ENCODE results near the gene FAM177A1. TPM values are rescaled to one million over a fixed set of nuclear protein-coding genes. Genes with fewer than 3 reads are reported as not detected.

The FAM177A1 gene
- total RNA-seq, 1 experiment from 2014 or later: 46.7 TPM

DNA sequence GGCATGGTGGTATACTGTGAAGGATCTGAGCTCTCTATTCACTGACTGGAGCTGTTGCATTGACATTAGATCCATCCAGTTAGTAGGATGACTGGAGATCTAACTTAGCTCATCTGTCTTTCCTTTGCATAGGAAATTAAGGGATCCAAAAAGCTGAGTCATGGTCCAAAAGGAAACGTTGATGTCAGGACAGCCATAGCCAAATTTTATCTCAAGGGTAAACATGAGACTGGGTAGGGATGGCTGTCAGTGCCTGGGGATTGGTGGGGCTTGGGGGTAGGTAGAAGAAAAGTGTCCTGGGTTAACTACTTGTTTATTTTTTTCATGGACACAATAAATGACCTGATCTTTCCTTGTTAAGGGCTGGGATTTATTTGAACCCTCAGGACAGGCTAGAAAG lies 4.6 kb downstream of the FAM177A1 start:
- ATAC-seq (no peak), DNase-seq (ENCODE audit: low read depth, low spot score) (no peak)
- TF ChIP-seq, protein P1, sequence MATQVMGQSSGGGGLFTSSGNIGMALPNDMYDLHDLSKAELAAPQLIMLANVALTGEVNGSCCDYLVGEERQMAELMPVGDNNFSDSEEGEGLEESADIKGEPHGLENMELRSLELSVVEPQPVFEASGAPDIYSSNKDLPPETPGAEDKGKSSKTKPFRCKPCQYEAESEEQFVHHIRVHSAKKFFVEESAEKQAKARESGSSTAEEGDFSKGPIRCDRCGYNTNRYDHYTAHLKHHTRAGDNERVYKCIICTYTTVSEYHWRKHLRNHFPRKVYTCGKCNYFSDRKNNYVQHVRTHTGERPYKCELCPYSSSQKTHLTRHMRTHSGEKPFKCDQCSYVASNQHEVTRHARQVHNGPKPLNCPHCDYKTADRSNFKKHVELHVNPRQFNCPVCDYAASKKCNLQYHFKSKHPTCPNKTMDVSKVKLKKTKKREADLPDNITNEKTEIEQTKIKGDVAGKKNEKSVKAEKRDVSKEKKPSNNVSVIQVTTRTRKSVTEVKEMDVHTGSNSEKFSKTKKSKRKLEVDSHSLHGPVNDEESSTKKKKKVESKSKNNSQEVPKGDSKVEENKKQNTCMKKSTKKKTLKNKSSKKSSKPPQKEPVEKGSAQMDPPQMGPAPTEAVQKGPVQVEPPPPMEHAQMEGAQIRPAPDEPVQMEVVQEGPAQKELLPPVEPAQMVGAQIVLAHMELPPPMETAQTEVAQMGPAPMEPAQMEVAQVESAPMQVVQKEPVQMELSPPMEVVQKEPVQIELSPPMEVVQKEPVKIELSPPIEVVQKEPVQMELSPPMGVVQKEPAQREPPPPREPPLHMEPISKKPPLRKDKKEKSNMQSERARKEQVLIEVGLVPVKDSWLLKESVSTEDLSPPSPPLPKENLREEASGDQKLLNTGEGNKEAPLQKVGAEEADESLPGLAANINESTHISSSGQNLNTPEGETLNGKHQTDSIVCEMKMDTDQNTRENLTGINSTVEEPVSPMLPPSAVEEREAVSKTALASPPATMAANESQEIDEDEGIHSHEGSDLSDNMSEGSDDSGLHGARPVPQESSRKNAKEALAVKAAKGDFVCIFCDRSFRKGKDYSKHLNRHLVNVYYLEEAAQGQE (IDR thresholded peaks at IDR 0.05; ENCODE audit: insufficient read depth in 1 of 2, low read depth in 2 of 2, low read length in 1 of 2): no peak
- TF ChIP-seq, protein P2, sequence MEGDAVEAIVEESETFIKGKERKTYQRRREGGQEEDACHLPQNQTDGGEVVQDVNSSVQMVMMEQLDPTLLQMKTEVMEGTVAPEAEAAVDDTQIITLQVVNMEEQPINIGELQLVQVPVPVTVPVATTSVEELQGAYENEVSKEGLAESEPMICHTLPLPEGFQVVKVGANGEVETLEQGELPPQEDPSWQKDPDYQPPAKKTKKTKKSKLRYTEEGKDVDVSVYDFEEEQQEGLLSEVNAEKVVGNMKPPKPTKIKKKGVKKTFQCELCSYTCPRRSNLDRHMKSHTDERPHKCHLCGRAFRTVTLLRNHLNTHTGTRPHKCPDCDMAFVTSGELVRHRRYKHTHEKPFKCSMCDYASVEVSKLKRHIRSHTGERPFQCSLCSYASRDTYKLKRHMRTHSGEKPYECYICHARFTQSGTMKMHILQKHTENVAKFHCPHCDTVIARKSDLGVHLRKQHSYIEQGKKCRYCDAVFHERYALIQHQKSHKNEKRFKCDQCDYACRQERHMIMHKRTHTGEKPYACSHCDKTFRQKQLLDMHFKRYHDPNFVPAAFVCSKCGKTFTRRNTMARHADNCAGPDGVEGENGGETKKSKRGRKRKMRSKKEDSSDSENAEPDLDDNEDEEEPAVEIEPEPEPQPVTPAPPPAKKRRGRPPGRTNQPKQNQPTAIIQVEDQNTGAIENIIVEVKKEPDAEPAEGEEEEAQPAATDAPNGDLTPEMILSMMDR (IDR thresholded peaks at IDR 0.05): no peak
- TF ChIP-seq TCF7L2 (IDR thresholded peaks at IDR 0.05; ENCODE audit: low read depth, low read length) (no peak), SIN3A (IDR thresholded peaks at IDR 0.05; ENCODE audit: borderline replicate concordance, insufficient read depth, low read depth, low read length) (no peak), POLR2AphosphoS5 (IDR thresholded peaks at IDR 0.05; ENCODE audit: low read depth, low read length) (no peak)
- CTCF ChIA-PET: no interaction called here
- intact Hi-C loops (cut with micrococcal nuclease; ENCODE audit: unreplicated experiment): no loop called here
- BruUV-seq (replicated peaks): no TSS peak
- in situ Hi-C loops (cut with HindIII; ENCODE audit: low pct_unique_long_range_greater_than_20kb, low sequenced_read_pairs): no loop called here
- no peaks in the 10 kb centered on the region for H3K9me3 ChIP-seq (ENCODE audit: control insufficient read depth, insufficient read depth, low read depth, low read length)
- peaks cover 5% of the 10 kb centered on the region; the same call in 1 of the 2 replicates for H3K4me1 ChIP-seq (ENCODE audit: control insufficient read depth, insufficient read depth, low read length)
- no peaks in the 10 kb centered on the region; the same call in none of the 2 replicates for H3K36me3 ChIP-seq (ENCODE audit: control insufficient read depth, insufficient read depth, low read length)
- no peak overlapping the region for H3K27ac ChIP-seq (ENCODE audit: low read length)
- POLR2A ChIA-PET: interaction anchor here (0.6 kb wide), 2 partner anchors 10 to 72 kb away, joined by 5 to 14 read pairs; no protein-coding TSS in a partner anchor
- H3K4me3 ChIP-seq (ENCODE audit: low read depth in 2 of 2, low read length in 2 of 2): no peak overlapping the region
- no peaks in the 10 kb centered on the region for H3K27me3 ChIP-seq (ENCODE audit: control insufficient read depth, insufficient read depth, low read length)

- CTCF ChIA-PET: no interaction called here
- intact Hi-C loops (cut with micrococcal nuclease; ENCODE audit: unreplicated experiment) (no loop called here), in situ Hi-C loops (cut with HindIII; ENCODE audit: low pct_unique_long_range_greater_than_20kb, low sequenced_read_pairs) (no loop called here)
- no peaks in the 10 kb centered on the region for H3K9me3 ChIP-seq (ENCODE audit: control insufficient read depth, insufficient read depth, low read depth, low read length)
- ATAC-seq: no peak
- H3K27ac ChIP-seq (ENCODE audit: low read length): no peak overlapping the region
- no peak overlapping the region for H3K4me3 ChIP-seq (ENCODE audit: low read depth in 2 of 2, low read length in 2 of 2)
- no peaks in the 10 kb centered on the region for H3K27me3 ChIP-seq (ENCODE audit: control insufficient read depth, insufficient read depth, low read length)
- no peaks in the 10 kb centered on the region; the same call in 1 of the 2 replicates for H3K36me3 ChIP-seq (ENCODE audit: control insufficient read depth, insufficient read depth, low read length)
- TF ChIP-seq, protein P1 (IDR thresholded peaks at IDR 0.05; ENCODE audit: insufficient read depth in 1 of 2, low read depth in 2 of 2, low read length in 1 of 2): no peak
- TF ChIP-seq SIN3A (IDR thresholded peaks at IDR 0.05; ENCODE audit: borderline replicate concordance, insufficient read depth, low read depth, low read length) (no peak), POLR2AphosphoS5 (IDR thresholded peaks at IDR 0.05; ENCODE audit: low read depth, low read length) (no peak), TCF7L2 (IDR thresholded peaks at IDR 0.05; ENCODE audit: low read depth, low read length) (no peak)
- TF ChIP-seq, protein P2 (IDR thresholded peaks at IDR 0.05): no peak
- POLR2A ChIA-PET: no interaction called here
- no peak for DNase-seq (ENCODE audit: low read depth, low spot score)
- BruUV-seq (replicated peaks): no TSS peak
- peaks cover 5% of the 10 kb centered on the region; the same call in 1 of the 2 replicates for H3K4me1 ChIP-seq (ENCODE audit: control insufficient read depth, insufficient read depth, low read length)
These were observed 5.7 kb downstream of the FAM177A1 start for GRCh38 chr14:35051796-35052195.
